ENCODE results near the gene UBAC1. TPM values are rescaled to one million over a fixed set of nuclear protein-coding genes. Genes with fewer than 3 reads are reported as not detected.

UBAC1 gene
- total and polyA plus RNA-seq, 4 donors, result 37.8 to 49.5 (median 39.7) TPM

GRCh38 chr9:135950135-135950682, 11.0 kb downstream of the UBAC1 start:
- 94% methylated on average over 12 of the region's 12 CpGs for WGBS, 2 donors
- no peak for ATAC-seq (ENCODE audit: insufficient read depth, low FRiP score)
- TF ChIP-seq, protein P1, sequence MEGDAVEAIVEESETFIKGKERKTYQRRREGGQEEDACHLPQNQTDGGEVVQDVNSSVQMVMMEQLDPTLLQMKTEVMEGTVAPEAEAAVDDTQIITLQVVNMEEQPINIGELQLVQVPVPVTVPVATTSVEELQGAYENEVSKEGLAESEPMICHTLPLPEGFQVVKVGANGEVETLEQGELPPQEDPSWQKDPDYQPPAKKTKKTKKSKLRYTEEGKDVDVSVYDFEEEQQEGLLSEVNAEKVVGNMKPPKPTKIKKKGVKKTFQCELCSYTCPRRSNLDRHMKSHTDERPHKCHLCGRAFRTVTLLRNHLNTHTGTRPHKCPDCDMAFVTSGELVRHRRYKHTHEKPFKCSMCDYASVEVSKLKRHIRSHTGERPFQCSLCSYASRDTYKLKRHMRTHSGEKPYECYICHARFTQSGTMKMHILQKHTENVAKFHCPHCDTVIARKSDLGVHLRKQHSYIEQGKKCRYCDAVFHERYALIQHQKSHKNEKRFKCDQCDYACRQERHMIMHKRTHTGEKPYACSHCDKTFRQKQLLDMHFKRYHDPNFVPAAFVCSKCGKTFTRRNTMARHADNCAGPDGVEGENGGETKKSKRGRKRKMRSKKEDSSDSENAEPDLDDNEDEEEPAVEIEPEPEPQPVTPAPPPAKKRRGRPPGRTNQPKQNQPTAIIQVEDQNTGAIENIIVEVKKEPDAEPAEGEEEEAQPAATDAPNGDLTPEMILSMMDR (IDR thresholded peaks at IDR 0.05; ENCODE audit: control extremely low read depth, extremely low read depth), result no peak

GRCh38 chr9:135949501-135950134, 11.6 kb downstream of the UBAC1 start:
- no peaks in the 10 kb centered on the region for H3K27me3 ChIP-seq (ENCODE audit: control insufficient read depth in 3 of 3, insufficient read depth in 3 of 3, low read length in 2 of 3)
- DNase-seq (no peak), ATAC-seq (ENCODE audit: insufficient read depth, low FRiP score) (no peak)
- no peak overlapping the region for H3K9ac ChIP-seq (ENCODE audit: insufficient read depth in 1 of 2, low read length in 2 of 2)
- 91 to 93% methylated on average over 26 of the region's 26 CpGs for WGBS, 2 donors
- TF ChIP-seq, protein P1 (IDR thresholded peaks at IDR 0.05; ENCODE audit: control extremely low read depth, extremely low read depth), result no peak
- no peak overlapping the region for H3K27ac ChIP-seq (ENCODE audit: low read depth in 1 of 2, low read length in 1 of 2)
- peaks cover 20 to 61% (median 26%) of the 10 kb centered on the region in 4 donors for H3K36me3 ChIP-seq (ENCODE audit: control insufficient read depth in 4 of 4, insufficient read depth in 4 of 4, low read length in 4 of 4)
- no peaks in the 10 kb centered on the region for H3K4me1 ChIP-seq (ENCODE audit: control insufficient read depth in 5 of 5, insufficient read depth in 5 of 5, low read length in 5 of 5)
- no peaks in the 10 kb centered on the region for H3K9me3 ChIP-seq (ENCODE audit: control insufficient read depth in 4 of 4, insufficient read depth in 3 of 4, low read length in 3 of 4)
- no peak overlapping the region for H3K4me3 ChIP-seq

More at GRCh38 chr9:135950135-135950682, 11.0 kb downstream of the UBAC1 start:
- Histone ChIP-seq H3K4me1 (ENCODE audit: control insufficient read depth in 5 of 5, insufficient read depth in 5 of 5, low read length in 5 of 5) (no peaks in the 10 kb centered on the region), H3K4me3 (no peak overlapping the region), H3K27me3 (ENCODE audit: control insufficient read depth in 3 of 3, insufficient read depth in 3 of 3, low read length in 2 of 3) (no peaks in the 10 kb centered on the region), H3K9me3 (ENCODE audit: control insufficient read depth in 4 of 4, insufficient read depth in 3 of 4, low read length in 3 of 4) (no peaks in the 10 kb centered on the region), H3K9ac (ENCODE audit: insufficient read depth in 1 of 2, low read length in 2 of 2) (no peak overlapping the region), H3K27ac (ENCODE audit: low read depth in 1 of 2, low read length in 1 of 2) (no peak overlapping the region), H3K36me3 (ENCODE audit: control insufficient read depth in 4 of 4, insufficient read depth in 4 of 4, low read length in 4 of 4) (peaks cover 16 to 58% (median 25%) of the 10 kb centered on the region in 4 donors)
- no peak for DNase-seq

DNA sequence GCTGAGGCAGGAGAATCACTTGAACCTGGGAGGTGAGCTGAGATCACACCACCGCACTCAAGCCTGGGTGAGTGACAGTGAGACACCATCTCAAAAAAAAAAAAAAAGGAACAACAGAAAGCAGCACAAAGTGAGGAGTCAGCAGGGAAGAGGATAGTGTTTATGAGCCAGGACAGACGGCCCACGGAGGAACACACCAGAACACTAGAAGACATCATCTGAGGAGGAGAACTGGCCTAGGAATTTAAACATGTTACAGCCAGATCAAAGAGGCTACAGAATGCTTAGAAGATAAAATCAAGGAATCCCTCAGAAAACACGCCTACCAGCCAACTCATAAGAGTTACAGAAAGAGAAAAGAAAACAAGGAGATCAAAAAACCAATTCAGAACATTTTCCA, 12.2 kb downstream of the UBAC1 start:
- no peak overlapping the region for H3K9ac ChIP-seq (ENCODE audit: insufficient read depth in 1 of 2, low read length in 2 of 2)
- H3K4me1 ChIP-seq (ENCODE audit: control insufficient read depth in 5 of 5, insufficient read depth in 5 of 5, low read length in 5 of 5), result no peaks in the 10 kb centered on the region
- H3K4me3 ChIP-seq, result no peak overlapping the region
- no peaks in the 10 kb centered on the region for H3K27me3 ChIP-seq (ENCODE audit: control insufficient read depth in 3 of 3, insufficient read depth in 3 of 3, low read length in 2 of 3)
- ATAC-seq (ENCODE audit: insufficient read depth, low FRiP score) (no peak), DNase-seq (no peak)
- no peak overlapping the region for H3K27ac ChIP-seq (ENCODE audit: low read depth in 1 of 2, low read length in 1 of 2)
- WGBS, 2 donors, result 81 to 88% methylated on average over 4 of the region's 4 CpGs
- H3K9me3 ChIP-seq (ENCODE audit: control insufficient read depth in 4 of 4, insufficient read depth in 3 of 4, low read length in 3 of 4), result no peaks in the 10 kb centered on the region
- TF ChIP-seq, protein P1 (IDR thresholded peaks at IDR 0.05; ENCODE audit: control extremely low read depth, extremely low read depth), result no peak
- peaks cover 18 to 62% (median 27%) of the 10 kb centered on the region in 4 donors for H3K36me3 ChIP-seq (ENCODE audit: control insufficient read depth in 4 of 4, insufficient read depth in 4 of 4, low read length in 4 of 4)

Measured in lung (tissue), 12 donors.